Measurements from ENCODE around the gene RIN3.

RIN3 gene

DNA sequence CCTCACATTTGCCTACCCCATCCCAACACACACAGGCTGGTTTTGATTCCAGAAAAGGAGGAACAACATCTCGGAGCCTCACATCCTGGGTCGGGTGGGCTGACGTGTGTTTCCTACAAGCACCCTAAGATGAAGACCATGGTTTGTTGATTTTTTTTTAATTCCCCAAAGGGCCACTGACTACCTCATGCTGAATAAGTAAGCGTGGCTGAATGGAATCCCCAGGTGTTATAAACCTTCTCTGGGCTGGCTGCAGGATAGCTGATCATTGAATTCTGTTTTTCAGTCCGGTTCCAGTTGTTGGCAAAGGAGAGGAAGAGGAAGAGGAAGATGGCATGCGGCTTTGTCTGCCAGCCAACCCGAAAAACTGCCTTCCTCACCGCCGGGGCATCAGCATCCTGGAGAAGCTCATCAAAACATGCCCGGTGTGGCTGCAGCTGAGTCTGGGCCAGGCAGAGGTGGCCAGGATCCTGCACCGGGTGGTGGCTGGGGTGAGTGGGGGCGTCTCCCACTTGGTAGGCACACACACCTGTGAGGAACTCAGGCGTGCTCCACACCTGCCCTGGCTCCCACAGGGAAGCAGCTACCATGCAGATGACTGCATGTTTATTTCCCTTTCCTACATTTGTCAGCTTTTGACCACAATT is 42.0 kb downstream of the RIN3 start:
- DNase-seq = no peak

DNA sequence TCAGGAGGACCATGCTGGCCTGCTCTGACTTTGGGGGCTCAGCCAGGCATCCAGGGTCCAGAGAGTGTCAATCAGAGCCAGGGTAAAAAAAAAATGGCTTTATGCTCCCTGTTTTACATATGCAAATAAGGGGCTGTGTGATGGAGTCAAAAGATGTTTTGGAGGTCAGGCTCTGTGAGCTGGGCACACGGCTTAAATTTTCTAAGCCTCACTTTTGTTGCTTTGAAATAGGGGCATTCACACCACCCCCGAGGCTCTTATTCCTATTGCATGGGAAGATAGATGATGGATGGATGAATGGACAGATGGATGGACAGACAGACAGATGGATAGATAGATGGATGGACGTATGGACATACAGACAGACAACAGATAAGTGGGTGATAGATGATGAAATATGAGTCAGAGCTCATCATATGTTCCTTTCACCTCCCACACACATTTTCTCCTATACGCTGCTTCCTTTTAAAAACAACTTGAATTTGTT is 42.7 kb downstream of the RIN3 start:
- no peak for DNase-seq

DNA sequence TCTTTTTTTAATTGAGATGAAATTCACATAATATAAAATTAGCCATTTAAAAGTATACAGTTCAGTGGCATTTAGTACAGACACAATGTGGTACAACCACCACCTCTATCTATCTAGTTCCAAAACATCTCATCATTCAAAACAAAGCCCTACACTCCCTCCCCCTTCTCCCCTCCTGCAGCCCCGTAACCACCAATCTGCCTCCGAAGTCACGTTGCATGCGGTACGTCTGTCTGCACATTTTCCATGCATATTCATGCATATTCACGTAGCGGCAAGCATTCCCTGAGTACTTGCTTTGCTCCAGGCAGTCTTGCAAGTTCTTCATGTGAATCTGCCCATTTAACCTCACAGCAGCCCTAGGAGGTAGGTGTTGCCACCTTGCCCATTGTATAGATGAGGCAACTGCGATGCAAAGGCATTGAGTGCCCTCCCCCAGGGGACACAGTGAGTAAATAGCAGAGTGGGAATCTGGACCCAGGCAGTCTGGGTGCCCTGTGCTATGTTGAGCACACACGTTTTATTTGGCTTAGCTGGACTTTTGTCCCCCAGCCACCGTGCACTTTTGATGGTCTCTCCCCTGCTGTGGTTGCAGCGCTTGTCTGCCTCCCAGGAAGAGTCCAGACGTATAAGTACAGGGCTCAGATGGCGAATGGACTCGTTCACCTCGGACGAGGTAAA is 43.4 kb downstream of the RIN3 start:
- DNase-seq = no peak

DNA sequence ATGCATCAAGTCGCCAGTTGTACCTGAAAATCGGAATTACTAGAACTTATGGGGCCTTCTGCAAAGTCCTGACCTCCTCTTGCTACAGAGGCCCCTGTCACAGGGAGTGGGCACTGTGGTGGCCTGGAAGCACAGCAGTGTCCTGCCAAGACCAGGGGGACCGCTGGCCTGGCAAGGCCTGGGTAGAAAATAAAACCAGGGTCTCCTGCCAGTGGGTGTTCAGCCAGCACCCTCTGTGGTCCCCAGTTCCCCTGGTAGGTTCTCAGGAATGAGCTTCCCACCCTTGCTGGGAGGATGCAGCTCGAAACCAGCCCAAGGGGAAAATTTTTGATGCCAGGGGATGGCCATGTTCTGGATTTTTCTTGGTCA is 43.9 kb downstream of the RIN3 start:
- DNase-seq = no peak

DNA sequence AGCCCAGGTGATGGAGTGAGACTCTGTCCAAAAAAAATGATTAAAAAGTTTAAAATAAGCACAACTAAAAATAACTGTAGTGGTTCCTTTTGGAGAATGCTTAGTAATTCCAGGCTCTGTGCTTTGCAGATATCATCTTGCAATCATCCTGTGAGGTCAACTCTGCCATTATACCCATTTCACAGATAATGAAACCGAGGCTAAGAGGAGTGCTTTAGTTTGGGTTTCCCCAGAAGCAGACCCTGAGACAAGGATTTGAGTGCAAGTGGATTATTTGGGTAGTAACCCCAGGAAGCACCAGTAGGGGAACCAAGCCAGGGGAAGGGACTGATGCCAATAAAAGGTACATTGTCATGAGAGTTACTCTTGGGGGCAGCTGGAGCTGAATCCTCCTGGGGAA is 44.7 kb downstream of the RIN3 start:
- DNase-seq = no peak

DNA sequence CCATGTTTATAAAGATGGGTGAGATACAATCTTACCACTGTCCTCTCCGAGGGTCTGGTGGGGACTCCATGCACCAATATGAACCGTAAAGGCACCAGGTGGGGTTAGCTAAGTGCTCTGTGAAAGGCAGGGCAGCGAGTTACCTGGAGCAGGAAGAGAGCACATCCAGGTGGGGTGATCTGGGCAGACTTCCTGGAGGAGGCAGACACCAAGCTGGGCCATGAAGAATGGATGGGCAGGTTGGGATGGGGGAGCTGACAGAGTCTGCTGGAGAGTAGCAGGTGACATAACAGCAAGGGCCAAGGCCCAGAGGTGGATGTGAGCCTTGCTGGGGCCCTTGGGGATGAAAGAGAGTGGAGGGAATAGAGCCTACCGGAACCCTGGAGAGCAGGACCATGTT is 45.9 kb downstream of the RIN3 start:
- DNase-seq = no peak

DNA sequence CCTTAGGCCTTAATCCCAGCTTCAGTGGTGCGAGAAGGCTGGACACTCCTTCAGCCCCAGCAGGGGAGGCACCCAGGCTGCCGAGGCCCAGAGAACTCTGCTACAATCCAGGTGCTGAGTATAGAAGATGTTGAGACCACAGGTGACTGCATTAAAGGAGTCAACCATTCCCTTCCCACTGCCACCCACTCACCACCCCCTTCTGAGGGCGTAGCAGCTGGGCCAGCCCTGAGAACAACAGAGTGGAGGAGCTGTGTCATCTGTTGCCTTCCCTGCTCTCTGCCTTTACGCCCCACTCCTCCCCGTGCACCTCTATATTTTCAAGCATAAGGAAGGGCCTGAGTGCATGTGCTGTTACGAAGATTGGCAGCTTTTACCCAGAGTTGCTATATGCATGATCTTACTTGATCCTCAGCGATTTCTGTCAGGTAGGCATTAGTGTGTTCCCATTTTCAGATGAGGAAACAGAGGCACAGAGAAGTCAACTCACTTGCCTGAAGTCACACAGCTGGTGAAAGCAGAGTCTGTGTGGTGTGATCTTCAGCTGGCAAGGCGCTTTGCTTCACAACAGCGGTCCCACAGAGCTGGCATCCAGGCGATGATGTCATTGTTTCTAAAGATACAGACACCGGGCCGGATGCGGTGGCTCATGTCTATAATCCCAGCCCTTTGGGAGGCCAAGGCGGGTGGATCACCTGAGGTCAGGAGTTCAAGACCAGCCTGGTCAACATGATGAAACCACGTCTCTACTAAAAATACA is 46.7 kb downstream of the RIN3 start:
- no peak for DNase-seq

DNA sequence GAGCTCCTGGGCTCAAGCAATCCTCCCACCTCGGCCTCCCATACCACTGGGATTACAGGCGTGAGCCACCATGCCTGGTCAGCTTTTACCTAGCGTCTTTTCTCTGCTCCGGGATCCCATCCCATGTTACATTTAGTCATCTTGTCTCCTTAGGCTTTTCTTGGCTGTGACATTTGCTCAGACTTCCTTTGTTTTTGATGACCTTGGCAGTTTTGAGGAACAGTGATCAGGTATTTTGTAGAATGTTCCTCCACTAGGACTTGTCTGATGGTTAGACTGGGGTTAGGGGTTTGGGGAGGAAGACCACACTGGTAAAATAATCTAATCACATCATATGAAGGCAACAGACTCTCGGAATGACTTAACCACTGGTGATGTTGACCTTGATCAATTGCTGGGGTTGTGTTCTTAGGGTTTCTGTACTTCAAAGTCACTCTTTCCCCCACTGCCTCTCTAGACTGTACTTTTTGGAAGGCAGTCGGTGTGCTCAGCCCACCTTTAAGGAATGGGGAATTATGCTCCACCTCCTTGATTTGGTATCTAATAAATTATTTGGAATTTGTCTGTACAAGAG is 48.4 kb downstream of the RIN3 start:
- no peak for DNase-seq

DNA sequence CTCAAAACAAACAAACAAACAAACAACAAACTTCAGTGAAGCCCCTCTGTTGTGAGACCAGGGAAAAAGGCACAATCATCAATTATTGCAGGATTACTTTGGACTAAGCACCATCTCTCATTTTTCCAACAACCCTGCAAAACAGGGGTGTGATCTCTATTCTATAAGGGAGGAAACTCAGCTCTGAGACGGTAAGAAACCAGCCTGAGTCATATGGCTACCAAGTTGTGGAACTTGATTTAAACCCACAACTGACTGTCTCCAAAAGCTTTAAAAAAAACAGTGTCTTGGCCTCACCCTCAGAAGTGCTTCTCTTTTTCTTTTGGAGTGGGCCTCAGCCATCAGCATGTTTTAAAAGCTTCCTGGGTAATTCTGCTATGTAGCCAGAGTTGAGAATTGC is 49.8 kb downstream of the RIN3 start:
- peak; percentile 62 for DNase-seq

DNA sequence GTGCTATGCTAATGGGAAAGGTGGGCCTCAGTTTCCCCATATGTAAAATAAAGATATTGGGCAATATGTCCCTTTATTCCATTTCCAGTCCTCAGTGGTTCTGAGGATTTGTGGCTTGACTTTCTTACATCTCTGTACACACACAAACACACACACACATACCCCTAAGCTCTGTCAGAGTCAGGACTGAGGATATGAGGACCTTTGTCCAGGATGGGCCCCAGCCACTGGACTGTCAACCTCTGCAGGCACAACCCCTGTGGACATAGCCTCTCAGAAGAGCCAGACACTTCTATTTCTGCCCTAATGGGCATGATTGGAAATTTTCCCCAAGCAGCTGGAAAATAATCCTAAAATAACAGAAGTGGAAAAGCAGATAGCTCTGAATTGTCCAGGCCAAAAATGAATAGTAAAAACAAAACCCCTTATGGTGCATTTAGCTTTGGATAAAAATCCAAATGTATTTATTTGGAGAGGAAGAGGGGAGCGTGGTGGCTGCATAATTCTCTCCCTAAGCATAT is 50.2 kb downstream of the RIN3 start:
- DNase-seq = no peak

DNA sequence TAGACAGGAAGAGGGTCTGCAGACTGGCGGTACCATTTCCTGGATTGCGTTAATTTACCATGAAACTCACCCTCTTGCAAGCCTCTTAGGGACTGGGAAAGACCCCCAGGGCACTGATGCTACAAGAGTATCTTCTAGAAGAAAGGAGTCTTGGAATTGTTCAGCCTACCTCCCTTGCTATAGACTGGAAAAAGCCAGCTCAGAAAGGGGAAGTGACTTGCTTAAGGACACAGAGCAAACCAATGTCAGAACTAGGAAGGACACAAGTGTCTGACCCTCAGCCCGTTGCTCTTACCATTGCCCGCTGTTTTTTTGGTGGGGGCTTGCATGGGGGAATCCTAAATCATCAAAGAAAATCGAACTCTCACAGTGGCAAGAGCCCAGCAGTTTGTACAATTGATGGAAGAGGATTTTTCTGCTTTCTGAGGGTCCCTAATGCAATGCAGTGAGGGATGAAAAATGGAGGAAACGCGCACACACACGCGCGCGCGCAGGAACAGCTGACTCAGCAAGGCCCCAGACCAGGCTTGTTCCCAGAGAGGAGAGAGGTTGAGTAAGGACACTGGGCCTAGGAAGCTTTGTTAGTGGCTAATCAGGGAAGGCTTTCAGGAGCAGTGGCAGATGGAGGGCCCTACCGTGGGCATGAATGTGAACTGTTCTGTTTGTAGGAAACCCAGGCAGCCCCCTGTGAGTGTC is 50.9 kb downstream of the RIN3 start:
- no peak for DNase-seq

DNA sequence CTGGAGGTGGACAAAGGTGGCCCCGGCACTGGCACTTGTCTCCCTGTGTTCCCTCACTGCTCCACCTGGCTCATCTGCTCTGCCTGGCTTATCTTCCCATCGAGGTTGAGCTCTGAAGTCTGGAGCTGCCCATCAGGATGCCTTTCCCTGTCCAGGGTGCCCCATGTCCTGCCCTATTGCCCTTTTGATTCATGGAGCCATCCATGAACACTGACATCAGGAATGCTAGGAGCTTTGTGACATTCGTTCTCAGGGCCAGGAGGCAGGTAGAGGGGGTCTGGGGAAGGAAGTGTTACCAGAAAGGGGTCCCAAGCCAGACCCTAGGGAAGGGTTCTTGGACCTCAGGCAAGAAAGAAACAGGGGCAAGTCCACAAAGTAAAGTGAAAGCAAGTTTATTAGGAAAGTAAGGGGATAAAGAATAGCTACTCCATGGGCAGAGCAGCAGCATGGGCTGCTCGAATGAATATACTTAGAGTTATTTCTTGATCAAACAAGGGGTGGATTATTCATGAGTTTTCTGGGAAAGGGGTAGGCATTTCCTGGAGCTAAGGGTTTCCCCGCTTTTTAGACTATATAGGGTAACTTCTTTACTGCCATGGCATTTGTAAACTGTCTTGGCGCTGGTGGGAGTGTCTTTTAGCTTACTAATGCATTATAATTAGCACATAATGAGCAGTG is 51.6 kb downstream of the RIN3 start:
- peak; percentile 34 for DNase-seq

DNA sequence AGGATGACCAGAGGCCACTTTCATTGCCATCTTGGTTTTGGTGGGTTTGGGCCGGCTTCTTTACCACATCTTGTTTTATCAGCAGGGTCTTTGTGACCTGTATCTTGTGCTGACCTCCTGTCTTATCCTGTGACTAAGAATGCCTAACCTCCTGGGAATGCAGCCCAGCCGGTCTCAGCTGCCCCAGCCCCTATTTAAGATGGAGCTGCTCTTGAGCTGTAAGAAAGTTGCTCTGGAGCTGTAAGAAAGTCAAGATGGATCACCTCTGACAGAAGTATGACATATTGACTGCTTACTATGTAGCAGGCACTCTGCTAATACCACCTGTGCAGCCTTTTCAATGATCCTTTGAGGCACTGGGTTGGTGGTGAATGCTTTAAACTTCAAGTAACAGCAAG is 52.1 kb downstream of the RIN3 start:
- no peak for DNase-seq

DNA sequence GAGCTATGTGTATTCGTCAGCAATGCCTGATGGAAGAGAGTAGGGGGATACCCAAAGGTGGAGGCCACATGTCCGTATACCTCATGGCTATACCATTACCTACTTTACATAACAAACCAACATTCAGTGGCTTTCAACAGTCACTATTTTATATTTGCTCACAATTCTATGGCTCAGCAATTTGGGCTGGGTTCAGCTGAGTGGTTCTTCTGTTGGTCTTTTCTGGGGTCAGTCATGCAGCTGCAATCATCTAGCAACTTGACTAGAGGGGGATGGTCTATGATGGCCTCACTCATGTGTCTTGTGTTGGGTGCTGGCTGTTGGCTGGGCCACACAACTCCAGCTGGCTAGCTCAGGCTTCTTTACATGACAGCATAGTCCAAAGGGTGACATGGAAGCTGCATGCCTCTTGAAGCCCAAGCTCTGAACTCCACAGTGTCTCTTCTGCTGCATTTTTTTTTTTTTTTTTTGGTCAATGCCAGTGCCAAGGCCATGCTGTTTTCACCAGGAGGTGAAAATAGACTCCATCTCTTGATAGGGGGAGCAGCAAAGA is 53.7 kb downstream of the RIN3 start:
- no peak for DNase-seq

DNA sequence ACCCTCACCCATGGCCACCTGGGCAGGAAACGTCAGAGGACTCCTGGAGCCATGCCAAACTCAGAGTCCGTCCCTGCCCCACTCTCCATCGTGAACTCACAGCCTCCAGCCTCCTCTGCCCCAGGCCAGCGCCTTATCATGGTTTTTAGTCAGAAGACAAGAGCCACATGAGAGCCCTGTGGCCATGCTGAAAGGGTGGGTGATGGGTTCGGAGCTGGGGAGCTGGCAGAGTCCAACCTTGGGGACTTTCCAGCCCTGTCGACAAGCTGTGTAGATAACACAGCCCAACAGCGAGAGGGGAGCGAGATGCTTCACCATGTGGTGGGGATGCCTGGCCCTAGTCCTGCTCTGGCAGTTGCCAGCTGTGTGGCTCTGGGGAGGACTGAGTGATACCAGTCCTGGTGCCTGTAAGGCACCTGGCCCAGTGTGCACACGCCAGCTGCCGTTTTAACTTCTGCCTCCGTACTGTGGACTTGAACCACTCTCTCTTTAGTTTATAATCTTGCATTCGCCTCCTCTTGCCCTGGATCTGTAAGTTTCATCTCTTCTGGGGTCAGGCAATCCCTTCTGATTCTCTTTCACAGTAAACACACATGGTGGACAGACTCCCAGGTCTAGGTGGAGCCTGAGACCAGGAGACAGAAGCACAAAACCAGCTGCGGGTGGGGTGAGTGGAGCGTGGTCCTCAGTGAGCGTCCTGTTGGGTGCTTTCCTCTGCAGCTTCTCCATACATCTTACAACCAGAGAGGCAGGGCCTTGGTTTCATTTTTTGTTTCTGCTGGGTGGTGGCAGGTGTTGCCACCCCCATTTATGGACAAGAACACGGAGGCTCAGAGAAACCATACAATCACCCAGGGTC is 55.3 kb downstream of the RIN3 start:
- DNase-seq = no peak

DNA sequence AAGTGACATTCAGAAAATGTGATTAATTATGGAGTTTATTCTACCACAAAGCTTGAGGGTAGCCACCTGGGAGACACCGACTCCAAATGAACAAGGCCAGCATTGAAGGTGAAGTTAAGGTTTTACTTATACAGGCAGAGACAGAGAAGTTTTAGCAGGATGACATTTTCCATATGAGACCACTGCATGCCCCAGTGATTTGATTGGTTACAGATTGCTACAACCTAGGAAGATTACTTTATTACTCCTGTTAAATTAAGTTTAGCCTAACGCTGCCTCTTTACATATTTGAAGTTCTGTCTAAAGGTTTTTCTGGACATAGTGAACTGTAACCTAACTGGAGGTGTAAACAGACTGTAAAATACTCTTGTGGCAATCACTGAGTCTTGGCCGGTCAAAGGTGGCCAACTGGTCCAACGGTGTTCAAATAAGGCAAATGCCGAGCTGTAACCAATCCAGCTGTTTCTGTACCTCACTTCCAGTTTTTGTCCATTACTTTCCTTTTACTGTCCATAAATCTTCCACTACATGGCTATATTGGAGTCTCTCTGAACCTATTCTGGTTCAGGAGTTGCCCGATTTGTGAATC is 57.2 kb downstream of the RIN3 start:
- DNase-seq = no peak

DNA sequence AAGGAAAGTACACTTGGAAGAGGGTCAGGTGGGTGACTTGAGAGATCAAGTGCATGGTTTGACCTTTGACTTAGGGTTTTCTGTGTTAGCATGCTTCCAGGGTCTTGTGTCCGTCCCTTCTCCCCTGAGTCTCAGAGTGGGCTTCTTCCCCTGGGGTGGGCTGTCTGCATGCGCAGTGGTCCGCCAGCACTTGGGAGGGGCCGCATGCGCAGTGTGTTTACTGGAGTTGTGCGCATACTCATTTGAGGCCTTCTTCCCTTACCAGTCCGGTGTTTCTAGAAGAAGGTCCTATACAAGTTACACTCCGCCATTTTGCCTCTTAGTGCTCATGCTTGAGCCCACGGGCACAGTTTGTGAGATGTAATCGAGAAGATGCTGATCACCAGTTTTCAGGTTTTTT is 58.5 kb downstream of the RIN3 start:
- DNase-seq = no peak

DNA sequence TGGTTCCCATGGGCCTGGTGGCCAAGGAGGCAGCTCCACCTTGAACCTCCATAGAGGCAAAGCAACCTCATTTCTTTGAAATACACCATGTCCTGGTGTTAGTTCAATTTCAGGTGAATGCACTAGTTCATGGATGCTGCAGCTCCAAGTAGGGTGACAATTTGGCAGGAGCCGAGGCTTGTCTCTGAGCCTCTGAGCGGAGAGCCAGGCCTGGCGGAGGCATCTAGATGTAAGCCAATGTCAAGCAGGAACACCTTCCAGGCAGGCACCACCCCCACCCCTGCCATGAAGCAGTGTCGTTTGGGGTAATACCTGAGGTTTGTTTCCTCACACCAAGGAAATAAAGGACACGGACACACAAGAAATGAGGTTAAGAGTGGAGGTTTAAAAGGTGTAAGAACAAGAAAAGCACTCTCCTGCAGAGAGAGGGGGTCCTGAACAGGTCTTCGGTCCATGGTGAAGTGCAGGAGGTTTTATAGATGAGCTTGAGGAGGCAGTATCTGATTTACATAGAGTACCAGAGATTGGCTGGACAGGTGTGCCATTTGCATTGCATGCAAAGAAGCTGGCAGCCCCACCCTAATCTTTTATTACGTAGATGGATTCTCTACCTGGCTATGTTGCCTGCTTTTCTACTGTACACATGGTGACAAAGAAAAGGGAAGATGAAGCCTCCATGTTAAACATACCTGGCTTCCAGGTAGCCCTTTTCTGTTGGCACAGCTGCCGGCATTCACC is 60.3 kb downstream of the RIN3 start:
- no peak for DNase-seq

DNA sequence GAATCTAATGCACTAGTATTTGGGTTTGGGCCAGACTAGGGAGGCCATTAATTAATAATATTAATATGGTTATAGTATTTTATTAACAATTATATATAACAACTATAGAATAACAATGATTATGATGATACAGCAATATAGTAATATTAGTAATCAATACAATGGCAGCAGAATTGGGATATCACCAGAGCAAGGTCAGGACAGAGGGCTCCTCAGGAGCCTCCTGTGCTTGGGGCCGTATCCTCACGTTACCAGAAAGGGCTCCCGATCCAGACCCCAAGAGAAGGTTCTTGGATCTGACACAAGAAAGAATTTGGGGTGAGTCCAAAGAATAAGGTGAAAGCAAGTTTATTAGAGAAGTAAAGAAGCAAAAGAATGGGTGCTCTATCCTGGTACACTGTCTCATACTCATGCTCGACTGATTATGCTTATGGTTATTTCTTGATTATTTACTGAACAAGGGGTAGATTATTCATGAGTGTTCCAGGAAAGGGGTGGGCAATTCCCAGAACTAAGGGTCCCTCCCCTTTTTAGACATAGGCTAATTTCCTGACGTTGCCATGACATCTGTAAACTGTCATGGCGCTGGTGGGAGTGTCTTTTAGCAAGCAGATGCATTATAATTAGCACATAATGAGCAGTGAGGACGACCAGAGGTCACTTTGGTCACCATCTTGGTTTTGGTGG is 61.6 kb downstream of the RIN3 start:
- DNase-seq = no peak
